ENCODE measurements around the gene ZNF18.

The ZNF18 gene, protein sequence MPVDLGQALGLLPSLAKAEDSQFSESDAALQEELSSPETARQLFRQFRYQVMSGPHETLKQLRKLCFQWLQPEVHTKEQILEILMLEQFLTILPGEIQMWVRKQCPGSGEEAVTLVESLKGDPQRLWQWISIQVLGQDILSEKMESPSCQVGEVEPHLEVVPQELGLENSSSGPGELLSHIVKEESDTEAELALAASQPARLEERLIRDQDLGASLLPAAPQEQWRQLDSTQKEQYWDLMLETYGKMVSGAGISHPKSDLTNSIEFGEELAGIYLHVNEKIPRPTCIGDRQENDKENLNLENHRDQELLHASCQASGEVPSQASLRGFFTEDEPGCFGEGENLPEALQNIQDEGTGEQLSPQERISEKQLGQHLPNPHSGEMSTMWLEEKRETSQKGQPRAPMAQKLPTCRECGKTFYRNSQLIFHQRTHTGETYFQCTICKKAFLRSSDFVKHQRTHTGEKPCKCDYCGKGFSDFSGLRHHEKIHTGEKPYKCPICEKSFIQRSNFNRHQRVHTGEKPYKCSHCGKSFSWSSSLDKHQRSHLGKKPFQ

DNA sequence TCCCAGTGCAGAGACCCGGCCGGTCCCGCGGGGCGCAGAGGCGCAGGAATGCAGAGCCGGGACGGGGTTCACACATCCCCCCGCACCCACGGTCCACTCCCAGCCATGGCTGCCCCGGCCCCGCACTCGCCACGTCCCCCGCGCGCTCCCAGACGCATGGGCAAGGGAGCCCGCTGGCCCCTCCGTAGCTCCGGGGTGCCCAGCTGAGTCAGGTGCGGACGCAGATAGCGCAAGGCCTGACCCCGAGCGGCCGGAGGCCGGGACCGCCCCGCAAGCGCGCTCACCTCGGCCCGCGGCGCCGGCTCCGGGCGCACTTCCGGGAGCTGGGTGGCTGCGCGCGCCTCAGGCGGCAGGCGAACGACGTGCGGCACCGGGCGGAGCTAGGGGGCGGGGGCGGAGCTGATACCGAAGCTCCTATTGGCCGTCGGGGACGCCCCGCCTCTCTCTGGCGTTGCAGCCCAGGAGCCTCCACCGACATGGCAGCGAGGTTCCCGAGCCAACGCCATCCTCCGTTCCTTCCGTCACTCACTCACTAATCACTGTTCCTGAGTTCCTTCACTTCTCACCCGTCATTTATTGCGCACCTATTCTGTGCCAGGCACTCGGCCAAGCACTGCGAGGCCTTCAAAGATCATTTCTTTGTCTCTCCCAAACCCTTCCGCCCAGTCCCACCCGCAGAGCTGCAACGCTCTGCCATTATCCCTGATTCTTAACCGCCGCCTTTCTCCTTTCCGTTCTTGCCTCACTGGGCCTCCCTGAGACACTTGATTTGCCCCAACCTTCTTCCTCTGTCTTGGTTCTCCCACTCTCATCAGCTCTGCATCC lies at the start of gene ZNF18:
TSS of gene ZNF18 (minus strand) at position 329 of the 825 bp plus-strand sequence. CDS start 4,646 bp downstream, outside the sequence.
- DNase-seq = peak; percentile 78 to 88

DNA sequence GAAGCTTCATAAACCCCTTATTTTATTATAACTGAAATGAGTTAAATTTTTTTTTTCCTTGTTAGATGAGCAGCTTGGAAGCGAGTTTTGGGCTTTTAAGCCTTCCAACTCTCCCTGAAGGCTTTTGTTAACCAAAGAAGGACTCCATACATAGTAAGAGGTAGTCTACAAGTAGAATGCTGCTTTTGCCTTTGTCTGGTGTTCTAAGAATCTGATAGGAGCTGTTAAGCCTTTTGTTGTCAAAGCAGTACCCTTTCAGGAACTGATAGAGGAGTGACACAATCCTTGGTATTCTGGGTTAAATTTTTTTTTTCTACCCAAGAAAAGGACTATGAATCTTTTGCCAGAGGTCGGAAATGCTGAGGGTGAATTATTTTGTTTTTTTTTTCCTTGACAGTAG lies 49.5 kb upstream of the ZNF18 start:
- DNase-seq = no peak

DNA sequence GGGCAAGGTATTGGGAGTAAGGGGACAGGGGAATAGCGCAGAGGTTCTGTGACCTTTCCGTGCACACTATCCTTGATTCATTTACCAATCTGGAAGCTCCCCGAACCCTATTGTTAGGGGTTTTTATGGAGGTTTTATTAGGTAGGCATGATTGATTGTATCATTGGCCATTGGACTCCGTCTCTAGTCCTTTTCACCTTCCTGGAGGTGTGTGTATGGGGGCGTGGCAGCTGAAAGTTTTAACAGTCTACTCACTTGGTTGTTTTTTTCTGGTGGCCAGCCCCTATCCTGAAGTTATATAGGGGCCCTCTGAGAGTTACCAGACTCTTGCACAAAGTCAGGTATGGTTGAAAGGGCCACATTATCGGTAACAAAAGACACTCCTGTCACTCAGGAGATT lies 46.4 kb upstream of the ZNF18 start:
- DNase-seq = no peak

DNA sequence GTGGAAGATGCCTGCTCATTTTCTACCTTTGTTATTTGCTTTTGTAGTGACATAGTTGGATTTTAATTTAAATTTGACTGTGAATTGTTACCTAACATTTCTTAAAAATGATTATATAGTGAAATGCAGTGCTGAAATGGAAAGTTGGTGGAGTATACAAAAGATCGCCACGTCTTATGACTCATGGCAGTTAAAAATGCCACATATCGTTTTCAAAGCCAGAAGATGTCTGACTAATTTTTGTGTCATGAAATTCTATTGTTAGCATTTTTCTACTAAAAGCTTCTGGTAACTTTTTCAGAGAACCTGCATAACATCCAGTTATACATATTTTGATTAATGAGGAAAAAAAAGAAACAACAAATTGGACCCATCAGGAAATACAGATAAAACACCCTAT lies 44.0 kb upstream of the ZNF18 start:
- no peak for DNase-seq

DNA sequence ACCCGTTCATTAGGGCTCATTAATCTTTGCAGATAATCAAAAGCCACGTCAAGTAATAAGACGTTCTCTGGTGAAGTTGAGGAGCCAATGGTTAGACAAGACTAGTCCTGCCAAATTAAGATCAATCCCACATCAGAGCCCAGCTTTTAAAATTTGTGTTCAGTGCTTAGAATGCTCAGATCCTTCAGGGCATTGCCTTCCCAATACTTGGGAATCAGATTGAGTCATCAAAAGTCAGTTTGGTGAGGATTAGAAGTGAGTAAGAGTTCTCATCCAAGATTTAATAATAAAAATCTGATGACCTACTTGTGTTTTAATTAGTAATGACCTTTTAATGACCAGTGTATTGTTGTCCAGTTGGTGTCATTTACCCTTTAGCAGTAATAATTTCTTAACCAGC lies 43.2 kb upstream of the ZNF18 start:
- no peak for DNase-seq

DNA sequence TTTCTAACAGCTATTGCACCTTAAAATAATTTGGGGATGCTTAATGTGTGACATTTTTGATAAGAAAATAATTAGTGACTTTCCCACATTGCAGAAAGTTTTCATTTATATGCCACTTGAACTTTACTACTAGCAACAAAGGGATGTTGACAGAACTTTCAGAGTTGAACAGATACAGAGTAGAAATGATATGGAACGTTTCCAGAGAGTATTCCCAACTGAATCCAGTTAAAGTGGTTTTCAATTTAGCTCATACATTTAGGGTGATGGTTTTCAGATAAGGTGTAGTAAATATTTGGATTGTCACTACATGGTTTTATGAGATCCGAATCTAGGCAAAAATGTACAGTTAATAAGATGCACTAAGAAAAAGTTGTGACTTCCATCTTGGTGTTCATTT lies 40.7 kb upstream of the ZNF18 start:
- DNase-seq = no peak

DNA sequence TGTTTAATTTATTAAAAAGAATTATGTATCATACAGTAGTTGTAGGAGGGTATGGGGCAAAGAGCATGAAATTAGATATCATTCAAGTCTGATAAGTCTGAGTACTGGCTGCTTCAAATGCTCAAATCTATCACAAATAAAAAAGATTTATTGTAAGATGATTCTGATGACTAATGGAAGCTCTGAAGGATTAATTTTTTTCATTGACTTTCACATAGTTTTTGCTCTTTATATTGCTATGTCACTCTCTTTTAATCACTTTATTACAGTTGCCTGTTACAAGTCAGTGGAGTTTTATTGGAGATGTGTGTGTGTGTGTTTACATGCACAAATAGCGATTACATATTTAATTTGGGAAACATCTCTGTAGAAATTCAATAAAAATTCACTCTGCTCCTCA lies 38.4 kb upstream of the ZNF18 start:
- no peak for DNase-seq

DNA sequence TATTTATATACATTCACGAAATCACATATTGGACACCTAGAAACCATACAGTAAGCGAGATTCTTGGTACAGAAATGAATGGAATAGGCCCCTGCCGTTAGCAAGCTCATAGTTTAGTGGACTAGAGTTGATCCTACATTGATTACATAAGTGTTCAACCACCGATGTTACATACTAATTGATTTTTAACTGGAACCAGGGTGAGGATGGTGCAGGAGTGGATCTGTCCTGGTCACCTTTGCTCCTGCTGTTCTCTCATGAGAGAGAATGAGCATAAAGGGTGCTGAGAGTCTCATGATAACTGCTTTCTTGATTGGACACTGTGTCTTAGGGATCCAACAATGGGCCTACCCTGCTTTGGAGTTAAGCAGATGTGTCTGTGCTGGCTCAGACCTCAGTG lies 37.3 kb upstream of the ZNF18 start:
- no peak for DNase-seq

DNA sequence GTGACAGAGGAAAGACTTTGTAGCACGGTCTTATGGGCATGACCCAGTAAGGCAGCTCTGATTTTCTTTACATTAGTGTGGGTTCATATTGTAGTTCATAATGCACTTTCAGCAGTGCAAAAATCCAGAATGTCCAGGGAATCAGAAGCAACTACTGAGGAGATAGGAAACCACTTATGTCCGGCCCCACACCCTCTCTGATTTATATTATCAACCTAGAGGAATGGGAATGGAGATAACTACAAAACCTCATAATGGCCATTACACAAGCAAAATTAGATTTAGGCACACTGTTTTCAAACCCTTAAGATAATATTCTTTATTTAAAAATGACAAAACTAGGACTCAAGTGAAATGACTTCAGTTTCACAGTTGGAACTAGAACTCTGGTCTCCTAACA lies 31.3 kb upstream of the ZNF18 start:
- no peak for DNase-seq

DNA sequence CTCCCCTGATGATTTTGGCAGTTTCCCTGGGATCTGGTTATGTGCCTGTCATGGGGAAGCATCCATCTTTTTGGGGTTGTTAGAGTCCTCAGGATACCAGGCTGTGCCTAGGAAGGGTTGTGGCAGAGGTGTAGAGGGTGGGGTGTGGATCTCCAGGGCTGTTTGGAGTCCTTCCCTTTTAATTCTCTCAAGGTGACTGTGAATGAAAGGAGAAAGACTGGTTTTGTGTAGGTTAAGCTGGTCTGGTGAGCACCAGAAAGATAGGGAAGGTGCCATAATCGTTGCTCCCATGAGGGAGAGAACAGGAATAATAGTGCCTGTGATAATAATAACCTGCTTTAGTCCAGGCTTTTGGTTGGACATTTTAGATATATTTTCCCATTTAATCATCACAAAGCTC lies 30.4 kb upstream of the ZNF18 start:
- DNase-seq = no peak

DNA sequence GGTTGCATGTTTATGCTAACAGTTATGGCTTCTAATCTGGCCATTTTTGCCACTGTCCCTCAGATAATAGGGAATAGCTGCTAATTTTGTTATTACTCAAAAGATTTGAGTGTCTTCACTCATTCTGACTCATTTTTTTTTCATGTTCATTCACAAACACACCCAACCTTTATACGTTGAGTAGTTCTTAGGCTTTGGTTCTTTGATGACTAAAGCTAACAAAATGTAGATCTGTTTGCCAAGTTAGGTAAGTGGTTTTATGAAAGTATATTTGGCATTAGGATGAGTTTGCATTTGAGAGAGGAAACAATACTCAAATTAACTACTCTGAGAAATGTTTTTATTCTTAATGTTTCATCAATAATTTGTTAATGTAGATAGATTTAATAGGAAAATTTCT lies 27.1 kb upstream of the ZNF18 start:
- DNase-seq = no peak

DNA sequence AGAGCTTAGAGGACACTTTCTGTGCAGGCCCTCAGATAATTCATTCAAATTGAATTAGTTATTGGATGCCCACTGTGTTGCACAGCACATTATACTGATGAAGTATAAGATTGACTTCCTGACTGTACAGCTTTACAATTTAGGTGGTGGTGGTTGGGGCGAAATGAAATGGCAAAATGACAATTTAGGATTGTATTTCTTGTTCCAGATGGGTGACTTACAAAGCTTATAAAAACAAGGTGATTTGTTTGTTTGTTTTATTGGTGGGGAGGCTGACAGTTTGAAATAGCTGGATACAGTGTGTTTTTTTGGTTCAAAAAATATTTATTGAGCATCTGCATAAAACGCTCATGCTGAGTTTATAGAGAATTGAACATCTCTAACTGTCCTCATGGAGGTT lies 25.0 kb upstream of the ZNF18 start:
- no peak for DNase-seq

DNA sequence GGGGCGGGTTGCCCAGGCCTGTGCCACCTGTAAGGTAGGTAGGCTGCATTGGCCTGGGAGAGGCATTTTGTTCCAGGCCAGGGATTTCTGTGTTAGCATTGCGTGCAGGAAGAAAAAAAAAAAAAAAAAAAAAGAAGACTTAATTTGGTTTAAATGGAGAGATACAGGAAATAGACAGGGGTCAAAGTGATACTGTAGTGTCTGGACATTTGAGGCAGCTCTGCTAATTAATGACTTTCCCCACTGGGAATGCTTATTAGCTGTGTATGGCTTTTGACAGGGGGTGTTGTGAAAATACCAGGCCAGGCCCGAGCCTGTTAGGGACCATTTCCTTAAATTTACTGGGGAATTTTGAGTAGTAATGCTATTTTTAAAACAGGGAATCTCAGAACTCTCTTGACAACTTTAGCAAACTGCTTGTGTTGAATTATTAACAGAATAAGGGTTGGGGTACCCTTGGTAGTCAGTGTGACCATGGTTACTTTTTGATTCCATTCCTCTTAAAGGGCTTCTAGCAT lies 24.4 kb upstream of the ZNF18 start:
- DNase-seq = no peak

DNA sequence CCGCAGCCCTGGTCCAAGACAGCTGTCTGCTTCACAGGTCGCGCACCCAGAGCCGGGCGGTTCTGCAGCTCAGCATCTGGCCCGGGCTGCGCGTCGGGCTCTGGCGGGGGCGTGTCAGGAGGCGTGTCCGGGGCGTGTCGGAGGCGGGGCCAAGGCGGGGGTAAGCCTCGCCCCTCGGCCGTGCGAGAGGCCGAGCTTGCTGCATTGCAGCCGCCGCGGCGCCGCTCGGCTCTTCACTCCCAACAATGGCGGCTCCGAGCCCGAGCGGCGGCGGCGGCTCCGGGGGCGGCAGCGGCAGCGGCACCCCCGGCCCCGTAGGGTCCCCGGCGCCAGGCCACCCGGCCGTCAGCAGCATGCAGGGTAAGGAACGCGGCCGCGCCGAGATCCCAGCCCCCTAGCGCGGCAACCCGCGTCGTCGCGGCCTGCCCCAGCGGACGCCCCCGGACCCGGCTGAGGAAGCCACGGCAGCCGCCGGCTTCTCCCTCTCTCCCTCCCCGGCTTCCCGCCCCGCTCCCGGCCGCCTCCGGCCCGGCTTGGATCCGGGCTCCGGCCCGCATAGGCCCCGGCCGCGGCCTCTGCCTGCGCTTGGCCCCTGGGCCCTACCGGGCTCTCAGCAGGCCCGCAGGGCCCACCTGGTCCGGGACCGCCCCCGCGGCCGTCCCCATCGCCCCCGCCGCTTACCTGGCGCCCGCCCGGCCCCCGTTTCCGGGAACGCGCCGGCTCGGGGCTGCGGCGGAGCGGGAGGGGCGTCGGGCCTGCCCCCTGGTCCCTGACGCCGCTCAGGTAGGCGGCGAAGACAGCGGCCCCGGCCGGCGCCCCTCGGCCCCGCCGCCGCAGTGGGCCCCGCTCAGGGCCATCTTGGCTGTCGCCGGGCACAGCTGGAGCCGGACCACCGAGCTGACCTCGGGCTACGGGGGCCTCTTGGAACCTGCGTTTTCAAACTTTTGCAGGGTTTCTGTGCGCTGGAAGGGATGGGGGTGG lies 23.7 kb upstream of the ZNF18 start, which contains the start of gene MAP2K4:
TSS of gene MAP2K4 (plus strand) at position 236 of the 981 bp plus-strand sequence. CDS start at position 246, 10 bp downstream.
- peak; percentile 57 to 82 for DNase-seq

DNA sequence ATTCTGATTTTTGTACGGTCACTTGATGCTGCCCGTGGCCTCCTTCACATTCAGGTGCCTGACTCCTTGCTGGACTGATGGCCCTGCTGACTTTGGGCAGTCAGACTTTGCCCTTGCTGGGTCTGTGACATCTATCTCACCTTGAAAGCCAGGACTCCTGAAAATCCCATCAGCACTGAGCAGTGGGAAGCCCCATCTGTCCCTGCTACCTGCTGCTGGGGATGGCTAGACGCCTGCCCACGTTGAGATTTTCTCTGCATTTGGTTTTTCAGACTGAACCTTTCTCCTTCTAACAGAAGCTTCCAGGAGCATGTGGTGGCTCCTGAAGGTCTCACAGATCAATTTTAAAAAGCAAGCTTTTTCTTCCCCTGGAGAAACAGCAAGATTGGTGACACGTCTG lies 10.2 kb upstream of the ZNF18 start:
- no peak for DNase-seq

DNA sequence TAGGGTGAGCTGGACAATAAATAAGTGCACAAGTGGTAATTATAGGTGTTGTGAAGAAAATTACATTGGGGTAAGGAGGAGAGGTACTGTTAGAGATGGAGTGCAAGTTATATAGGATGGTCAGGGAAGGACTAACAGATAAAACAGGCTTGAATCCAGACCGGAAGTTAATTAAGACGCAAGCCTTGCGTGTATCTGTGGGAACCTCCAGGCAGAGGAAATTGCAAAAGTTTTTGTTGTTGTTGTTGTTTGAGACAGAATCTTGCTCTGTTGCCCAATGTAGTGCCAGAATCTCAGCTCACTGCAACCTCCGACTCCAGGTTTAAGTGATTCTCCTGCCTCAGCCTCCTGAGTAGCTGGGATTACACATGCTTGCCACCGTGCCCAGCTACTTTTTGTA lies 2.4 kb upstream of the ZNF18 start:
- no peak for DNase-seq

DNA sequence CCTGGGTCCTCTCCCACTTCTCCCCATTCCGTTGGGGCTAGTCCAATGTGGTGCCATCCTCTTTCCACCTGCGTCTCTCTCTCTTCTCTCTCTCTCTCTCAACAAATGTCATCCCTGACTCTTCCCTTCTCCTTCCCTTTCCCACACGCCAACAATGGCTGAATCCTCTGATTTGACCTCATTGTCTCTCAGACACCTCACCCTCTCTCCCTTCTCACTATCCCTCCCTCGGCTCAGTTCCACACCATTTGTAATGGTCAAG lies 628 bp upstream of the ZNF18 start:
- no peak for DNase-seq

DNA sequence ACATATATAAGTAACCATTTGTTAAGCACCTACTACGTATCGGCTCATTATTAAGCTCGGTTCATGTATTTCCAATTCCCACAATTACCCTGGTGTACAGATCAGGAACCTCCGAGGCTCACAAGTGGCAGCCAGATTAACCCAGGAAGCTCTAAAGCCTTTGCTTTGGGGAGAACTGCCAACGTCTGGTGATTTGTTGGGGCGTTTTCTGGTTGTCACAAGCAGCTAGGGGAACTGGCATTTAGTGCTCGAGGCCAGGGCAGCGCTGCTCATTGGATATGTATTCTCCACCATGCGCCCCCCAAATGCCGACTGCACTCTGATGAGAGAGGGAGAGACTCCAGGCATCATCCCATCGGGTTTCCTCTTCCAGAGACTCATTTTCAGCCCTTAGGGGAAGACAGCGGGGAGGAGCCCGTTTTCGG lies 541 bp downstream of the ZNF18 start:
- peak; percentile 50 to 66 for DNase-seq

DNA sequence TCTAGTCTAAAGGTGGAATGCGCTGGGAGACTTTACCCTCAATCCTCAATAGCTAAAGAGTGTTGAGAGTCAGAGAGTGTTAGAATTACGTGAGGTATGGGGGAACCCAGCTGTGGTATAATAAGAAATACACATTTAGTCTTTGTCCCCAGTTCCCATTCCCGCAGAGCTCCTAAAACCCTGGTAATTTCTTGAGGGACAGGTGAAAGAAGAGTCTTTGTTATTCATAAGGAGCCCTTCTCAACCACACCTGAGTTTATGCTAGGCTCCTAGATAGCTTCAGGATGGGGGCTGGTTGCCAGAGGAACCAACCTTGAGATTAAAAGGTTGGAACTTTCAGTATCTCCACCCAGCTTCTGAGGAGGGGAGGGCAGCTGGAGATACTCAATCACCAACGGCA lies 5.8 kb downstream of the ZNF18 start:
- DNase-seq = no peak

DNA sequence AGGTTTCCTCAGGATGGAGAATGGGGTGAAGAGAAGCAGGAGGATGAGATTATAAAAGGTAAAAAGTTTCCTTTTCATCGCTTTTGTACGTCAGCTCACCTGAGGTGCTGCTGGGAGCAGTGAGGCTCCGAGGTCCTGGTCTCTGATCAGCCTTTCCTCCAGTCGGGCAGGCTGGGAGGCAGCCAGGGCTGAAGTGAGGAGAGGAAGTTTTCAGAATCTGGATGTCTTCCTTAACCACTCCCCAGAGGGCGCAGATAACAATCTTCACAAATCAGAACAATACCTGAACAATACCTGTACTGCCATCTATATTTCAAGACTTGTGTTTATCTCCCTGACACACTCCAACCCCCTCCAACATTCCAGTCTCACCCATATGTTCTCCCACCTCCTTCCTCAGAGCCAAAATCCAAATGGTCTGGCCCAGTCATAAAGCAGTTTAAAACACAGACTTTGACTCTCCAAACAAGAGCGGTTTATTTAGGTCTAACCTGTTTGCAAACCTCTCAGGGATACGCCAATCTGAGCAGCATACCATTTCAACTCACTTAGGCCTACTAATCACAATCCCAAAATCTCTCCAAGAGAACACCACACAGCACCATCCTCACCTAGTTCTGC lies 6.8 kb downstream of the ZNF18 start:
- DNase-seq = no peak

DNA sequence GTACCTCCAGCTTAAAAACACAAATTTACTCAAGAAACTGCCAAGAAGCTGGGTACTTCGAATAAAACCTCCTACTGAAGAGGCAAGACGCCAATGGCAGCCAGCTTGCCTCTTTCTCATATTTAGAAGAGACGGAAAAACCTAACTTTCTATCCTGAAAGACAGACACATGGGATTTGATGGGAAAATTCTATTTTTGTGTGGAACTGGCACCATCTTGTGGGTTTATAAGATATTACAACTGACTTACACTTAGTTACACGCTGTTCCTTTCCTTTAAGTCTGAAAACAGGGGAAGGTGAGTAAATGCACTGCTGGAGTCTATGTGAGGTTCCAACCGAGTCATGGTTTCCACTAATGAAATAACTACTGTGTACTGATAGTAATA lies 10.3 kb downstream of the ZNF18 start:
- DNase-seq = peak in 1 of 2 experiments; percentile 31
